ENCODE measurements around the gene ISM1. TPM values are rescaled to one million over a fixed set of nuclear protein-coding genes. Genes with fewer than 3 reads are reported as not detected.

ISM1 gene
- total and polyA plus RNA-seq, 2 of the 13 experiments (the other 11 are each of a cell fraction or from before 2014, with no cell fraction given), result 0.40 to 1.4 TPM

DNA sequence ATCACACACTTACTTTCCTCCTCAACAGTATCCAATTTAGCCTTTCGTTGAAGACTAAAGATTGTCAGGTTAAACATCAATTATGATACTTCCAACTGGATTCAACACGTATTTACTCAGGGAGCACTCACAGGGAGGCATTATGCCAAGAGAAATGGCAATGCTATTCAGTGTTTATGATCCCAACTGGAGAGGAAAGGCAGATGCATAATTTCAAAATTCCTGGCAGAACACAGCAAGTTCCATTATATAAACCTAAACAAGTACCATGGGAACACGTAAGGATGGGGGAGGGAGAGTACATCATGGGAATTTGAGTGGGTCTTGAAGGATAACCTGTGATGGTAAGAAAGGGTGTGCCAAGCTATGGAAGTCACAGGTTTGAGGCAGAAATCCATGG is 112.7 kb downstream of the ISM1 start:
- H4K20me1 ChIP-seq (ENCODE audit: insufficient read depth, low read length), result no peaks in the 10 kb centered on the region
- H3K27me3 ChIP-seq (ENCODE audit: control insufficient read depth in 1 of 2, insufficient read depth in 2 of 2, low read length in 2 of 2), result no peaks in the 10 kb centered on the region
- in situ Hi-C loops (cut with HindIII; ENCODE audit: extremely low pct_ligation_motif_present, low pct_unique_long_range_greater_than_20kb) (no loop called here), intact Hi-C loops (cut with micrococcal nuclease; ENCODE audit: unreplicated experiment) (loop anchor here (10.0 kb wide), 1 partner anchor 351 kb away; no protein-coding TSS in a partner anchor)
- no peak overlapping the region for H3K4me2 ChIP-seq (ENCODE audit: low read depth, low read length)
- H3K79me2 ChIP-seq (ENCODE audit: insufficient read depth, low read length), result no peaks in the 10 kb centered on the region
- H3K4me1 ChIP-seq (ENCODE audit: insufficient read depth, low read length), result peaks cover 76% of the 10 kb centered on the region
- POLR2A ChIA-PET, result no interaction called here
- H3K27ac ChIP-seq (ENCODE audit: extremely low read length, insufficient read depth, low read length), result no peak overlapping the region
- CTCF ChIA-PET (ENCODE audit: low intra/inter-chr PET ratio, low total read pairs), result no interaction called here
- FAIRE-seq (no peak), ATAC-seq (no peak), DNase-seq (ENCODE audit: low spot score) (no peak)
- H3K36me3 ChIP-seq (replicated peaks in 1 of 2; ENCODE audit: control insufficient read depth in 1 of 2, insufficient read depth in 2 of 2, low read length in 2 of 2), result no peaks in the 10 kb centered on the region
- H3K9me3 ChIP-seq (ENCODE audit: low read length), result no peaks in the 10 kb centered on the region
- BruUV-seq (replicated peaks), result no TSS peak
- TF ChIP-seq ZNF644 (CRISPR knock-in tag; IDR thresholded peaks at IDR 0.05; ENCODE audit: low read depth) (0 out of 2 replicates have a peak, but pooled peaks have one; percentile 25), CCAR2 (optimal IDR thresholded peaks at IDR 0.05; ENCODE audit: low read depth, low read length) (no peak), ZNF263 (CRISPR knock-in tag; IDR thresholded peaks at IDR 0.05) (peak; percentile 47; the same call in 1 of the 2 replicates), ZEB1 (IDR thresholded peaks at IDR 0.05; ENCODE audit: insufficient replicate concordance, low read depth) (no peak)
- WGBS (ENCODE audit: low lambda C conversion rate), result 87% methylated on average over 3 of the region's 3 CpGs
- no peak overlapping the region for H3K9ac ChIP-seq (ENCODE audit: insufficient read depth, low read depth, low read length)
- H3K4me3 ChIP-seq (replicated peaks in 1 of 3; ENCODE audit: insufficient read depth in 1 of 3, low read depth in 2 of 3, low read length in 3 of 3), result no peak overlapping the region
- H2AFZ ChIP-seq (ENCODE audit: low read length), result no peak overlapping the region

DNA sequence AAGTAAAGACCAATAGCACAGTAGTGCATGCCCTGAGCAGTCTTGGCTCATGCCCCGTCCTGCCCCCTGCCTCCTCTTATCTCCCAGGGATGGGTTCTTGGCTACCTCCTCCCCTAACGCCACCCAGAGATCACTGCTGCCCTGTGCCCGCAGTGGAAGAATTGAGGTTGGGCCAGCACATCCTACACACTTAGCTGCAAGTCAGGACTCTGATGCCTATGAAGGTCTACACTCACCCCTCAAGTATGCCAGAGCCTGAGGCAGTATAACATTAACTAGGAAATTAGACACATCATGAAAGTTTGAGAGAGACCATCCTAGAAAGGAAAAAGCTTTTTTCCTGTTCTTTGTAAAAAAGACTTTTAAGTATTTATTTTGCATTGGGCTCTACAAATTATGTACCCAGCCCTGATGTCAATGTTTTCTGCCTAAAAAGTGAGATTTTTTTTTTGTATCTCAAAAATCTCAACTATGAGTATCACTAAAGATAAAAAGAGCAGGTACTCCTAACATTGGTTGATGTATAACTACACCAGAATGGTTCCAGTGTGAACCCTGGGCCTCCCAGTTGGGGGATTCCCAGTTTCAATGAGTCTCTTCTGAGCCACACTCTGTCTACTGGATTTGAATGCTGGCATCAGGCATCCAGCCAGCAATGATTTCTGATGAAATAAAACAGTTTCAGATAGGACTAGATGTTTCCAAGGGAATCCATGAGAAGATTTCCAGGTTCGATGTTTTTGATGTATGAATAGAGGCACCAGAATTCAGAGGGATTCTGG is 115.4 kb downstream of the ISM1 start:
- peak overlapping the region; percentile 52 for H3K27ac ChIP-seq (ENCODE audit: extremely low read length, insufficient read depth, low read length)
- peak overlapping the region; percentile 38 for H2AFZ ChIP-seq (ENCODE audit: low read length)
- POLR2A ChIA-PET, result interaction anchor here (0.7 kb wide), 1 partner anchor 94 kb away, joined by 3 read pairs; no protein-coding TSS in a partner anchor
- no peak; the same call in 1 of the 2 replicates for TF ChIP-seq FOXA3 (CRISPR knock-in tag; IDR thresholded peaks at IDR 0.05)
- 0 out of 2 replicates have a peak, but pooled peaks have one; percentile 0 for TF ChIP-seq ZNF510 (CRISPR knock-in tag; IDR thresholded peaks at IDR 0.05; ENCODE audit: low read depth)
- TF ChIP-seq ZNF782 (CRISPR knock-in tag; IDR thresholded peaks at IDR 0.05; ENCODE audit: borderline replicate concordance), result no peak
- no peak; the same call in 1 of the 2 replicates for TF ChIP-seq HDAC2 (CRISPR knock-in tag; IDR thresholded peaks at IDR 0.05)
- TF ChIP-seq MED1 (CRISPR knock-in tag; IDR thresholded peaks at IDR 0.05), result peak; percentile 39
- TF ChIP-seq HMG20B (CRISPR knock-in tag; conservative IDR thresholded peaks at IDR 0.05), result no peak; the same call in 1 of the 2 replicates
- TF ChIP-seq ZEB1 (IDR thresholded peaks at IDR 0.05; ENCODE audit: insufficient replicate concordance, low read depth), result no peak
- TF ChIP-seq ZNF143 (CRISPR knock-in tag; IDR thresholded peaks at IDR 0.05), result no peak
- TF ChIP-seq SMC3 (IDR thresholded peaks at IDR 0.05; ENCODE audit: low read length), result peak; percentile 8; the same call in 1 of the 2 replicates
- TF ChIP-seq TEAD3 (CRISPR knock-in tag; optimal IDR thresholded peaks at IDR 0.05; ENCODE audit: borderline replicate concordance), result peak; percentile 14
- TF ChIP-seq GFI1 (CRISPR knock-in tag; IDR thresholded peaks at IDR 0.05; ENCODE audit: borderline replicate concordance), result no peak
- no peak for TF ChIP-seq ZNF576 (CRISPR knock-in tag; IDR thresholded peaks at IDR 0.05)
- no peak for TF ChIP-seq NONO (IDR thresholded peaks at IDR 0.05)
- TF ChIP-seq NONO (CRISPR knock-in tag; conservative IDR thresholded peaks at IDR 0.05), result no peak
- TF ChIP-seq ZNF180 (CRISPR knock-in tag; IDR thresholded peaks at IDR 0.05; ENCODE audit: borderline replicate concordance, low read depth), result no peak
- TF ChIP-seq ZNF468 (CRISPR knock-in tag; IDR thresholded peaks at IDR 0.05), result no peak

More for the DNA sequence above, 115.4 kb downstream of the ISM1 start:
- 57% methylated on average over 4 of the region's 4 CpGs for WGBS (ENCODE audit: low lambda C conversion rate)
- TSS peak; percentile 76 for BruUV-seq (replicated peaks)
- CTCF ChIA-PET (ENCODE audit: low intra/inter-chr PET ratio, low total read pairs), result no interaction called here
- Histone ChIP-seq H4K20me1 (ENCODE audit: insufficient read depth, low read length) (no peaks in the 10 kb centered on the region), H3K4me3 (replicated peaks in 1 of 3; ENCODE audit: insufficient read depth in 1 of 3, low read depth in 2 of 3, low read length in 3 of 3) (no peak overlapping the region; a peak in 1 of 6 replicates), H3K36me3 (replicated peaks in 1 of 2; ENCODE audit: control insufficient read depth in 1 of 2, insufficient read depth in 2 of 2, low read length in 2 of 2) (no peaks in the 10 kb centered on the region), H3K9ac (ENCODE audit: insufficient read depth, low read depth, low read length) (peak overlapping the region; percentile 19; the same call in 1 of the 2 replicates), H3K79me2 (ENCODE audit: insufficient read depth, low read length) (no peaks in the 10 kb centered on the region), H3K4me1 (ENCODE audit: insufficient read depth, low read length) (peaks cover 87% of the 10 kb centered on the region), H3K9me3 (ENCODE audit: low read length) (no peaks in the 10 kb centered on the region), H3K27me3 (ENCODE audit: control insufficient read depth in 1 of 2, insufficient read depth in 2 of 2, low read length in 2 of 2) (no peaks in the 10 kb centered on the region), H3K4me2 (ENCODE audit: low read depth, low read length) (peak overlapping the region; percentile 60)
- ATAC-seq (peak; percentile 89), FAIRE-seq (peak; percentile 51), DNase-seq (ENCODE audit: low spot score) (peak; percentile 87)
- in situ Hi-C loops (cut with HindIII; ENCODE audit: extremely low pct_ligation_motif_present, low pct_unique_long_range_greater_than_20kb) (loop anchor here (5.0 kb wide), 1 partner anchor 86 kb away; no protein-coding TSS in a partner anchor), intact Hi-C loops (cut with micrococcal nuclease; ENCODE audit: unreplicated experiment) (loop anchor here (10.0 kb wide), 1 partner anchor 348 kb away; no protein-coding TSS in a partner anchor)

Data from HepG2 (cell line).